Measurements from ENCODE around the gene COG6. TPM values are rescaled to one million over a fixed set of nuclear protein-coding genes. Genes with fewer than 3 reads are reported as not detected.

COG6 gene
- total and polyA plus RNA-seq, 2 donors: 13.4 to 88.8 TPM

- Histone ChIP-seq H3K4me3 (ENCODE audit: low read depth, low read length) (no peak overlapping the region), H3K27ac (ENCODE audit: low read depth) (no peak overlapping the region), H3K4me1 (ENCODE audit: insufficient read depth) (no peaks in the 10 kb centered on the region), H3K36me3 (ENCODE audit: insufficient read depth) (no peaks in the 10 kb centered on the region)
- DNase-seq (ENCODE audit: extremely low spot score): no peak
- WGBS: 85% methylated on average over 3 of the region's 3 CpGs
Measured at GRCh38 chr13:39767791-39768517, 112.5 kb downstream of the COG6 start.

- no peaks in the 10 kb centered on the region for H3K36me3 ChIP-seq (ENCODE audit: insufficient read depth)
- H3K4me1 ChIP-seq (ENCODE audit: insufficient read depth): no peaks in the 10 kb centered on the region
- H3K4me3 ChIP-seq (ENCODE audit: low read depth, low read length): no peak overlapping the region
- no peak for DNase-seq (ENCODE audit: extremely low spot score)
- no peak overlapping the region for H3K27ac ChIP-seq (ENCODE audit: low read depth)
Measured at GRCh38 chr13:39768962-39769361, 113.5 kb downstream of the COG6 start.

GRCh38 chr13:39770221-39771090 lies 115.0 kb downstream of the COG6 start:
- Histone ChIP-seq H3K4me3 (ENCODE audit: low read depth, low read length) (no peak overlapping the region), H3K4me1 (ENCODE audit: insufficient read depth) (no peaks in the 10 kb centered on the region), H3K36me3 (ENCODE audit: insufficient read depth) (no peaks in the 10 kb centered on the region), H3K27ac (ENCODE audit: low read depth) (no peak overlapping the region)
- WGBS: 83% methylated on average over 9 of the region's 9 CpGs
- no peak for DNase-seq (ENCODE audit: extremely low spot score)

- no peaks in the 10 kb centered on the region for H3K4me1 ChIP-seq (ENCODE audit: insufficient read depth)
- 84% methylated on average over 4 of the region's 4 CpGs for WGBS
- H3K4me3 ChIP-seq (ENCODE audit: low read depth, low read length): no peak overlapping the region
- H3K27ac ChIP-seq (ENCODE audit: low read depth): no peak overlapping the region
- DNase-seq (ENCODE audit: extremely low spot score): no peak
- H3K36me3 ChIP-seq (ENCODE audit: insufficient read depth): no peaks in the 10 kb centered on the region
Measured at GRCh38 chr13:39773833-39774232, 118.4 kb downstream of the COG6 start.

GRCh38 chr13:39776439-39776838 lies 121.0 kb downstream of the COG6 start:
- Histone ChIP-seq H3K36me3 (ENCODE audit: insufficient read depth) (no peaks in the 10 kb centered on the region), H3K27ac (ENCODE audit: low read depth) (no peak overlapping the region), H3K4me3 (ENCODE audit: low read depth, low read length) (no peak overlapping the region), H3K4me1 (ENCODE audit: insufficient read depth) (no peaks in the 10 kb centered on the region)
- no peak for DNase-seq (ENCODE audit: extremely low spot score)
- 54% methylated on average over 3 of the region's 3 CpGs for WGBS

GRCh38 chr13:39777021-39777420 lies 121.6 kb downstream of the COG6 start:
- no peak for DNase-seq (ENCODE audit: extremely low spot score)
- Histone ChIP-seq H3K36me3 (ENCODE audit: insufficient read depth) (no peaks in the 10 kb centered on the region), H3K4me3 (ENCODE audit: low read depth, low read length) (no peak overlapping the region), H3K27ac (ENCODE audit: low read depth) (no peak overlapping the region), H3K4me1 (ENCODE audit: insufficient read depth) (no peaks in the 10 kb centered on the region)
- WGBS: 95% methylated on average over 1 of the region's 1 CpG

- H3K27ac ChIP-seq (ENCODE audit: low read depth): no peak overlapping the region
- H3K4me3 ChIP-seq (ENCODE audit: low read depth, low read length): no peak overlapping the region
- 87% methylated on average over 2 of the region's 2 CpGs for whole genome bisulfite sequencing
- H3K4me1 ChIP-seq (ENCODE audit: insufficient read depth): no peaks in the 10 kb centered on the region
- no peaks in the 10 kb centered on the region for H3K36me3 ChIP-seq (ENCODE audit: insufficient read depth)
- DNase-seq (ENCODE audit: extremely low spot score): no peak
Measured at GRCh38 chr13:39777527-39778061, 122.1 kb downstream of the COG6 start.

- Histone ChIP-seq H3K36me3 (ENCODE audit: insufficient read depth) (no peaks in the 10 kb centered on the region), H3K4me1 (ENCODE audit: insufficient read depth) (no peaks in the 10 kb centered on the region), H3K4me3 (ENCODE audit: low read depth, low read length) (no peak overlapping the region), H3K27ac (ENCODE audit: low read depth) (no peak overlapping the region)
- 62% methylated on average over 8 of the region's 8 CpGs for WGBS
- no peak for DNase-seq (ENCODE audit: extremely low spot score)
Measured at GRCh38 chr13:39779337-39780265, 124.1 kb downstream of the COG6 start.

- DNase-seq (ENCODE audit: extremely low spot score): no peak
- no peaks in the 10 kb centered on the region for H3K36me3 ChIP-seq (ENCODE audit: insufficient read depth)
- 73% methylated on average over 6 of the region's 6 CpGs for WGBS
- no peaks in the 10 kb centered on the region for H3K4me1 ChIP-seq (ENCODE audit: insufficient read depth)
- H3K27ac ChIP-seq (ENCODE audit: low read depth): no peak overlapping the region
- no peak overlapping the region for H3K4me3 ChIP-seq (ENCODE audit: low read depth, low read length)
Measured at GRCh38 chr13:39780711-39781110, 125.2 kb downstream of the COG6 start.

GRCh38 chr13:39781381-39781780 lies 125.9 kb downstream of the COG6 start:
- Histone ChIP-seq H3K4me3 (ENCODE audit: low read depth, low read length) (no peak overlapping the region), H3K4me1 (ENCODE audit: insufficient read depth) (no peaks in the 10 kb centered on the region), H3K36me3 (ENCODE audit: insufficient read depth) (no peaks in the 10 kb centered on the region), H3K27ac (ENCODE audit: low read depth) (no peak overlapping the region)
- 87% methylated on average over 2 of the region's 2 CpGs for WGBS
- DNase-seq (ENCODE audit: extremely low spot score): no peak

- 77% methylated on average over 1 of the region's 1 CpG for WGBS
- H3K4me1 ChIP-seq (ENCODE audit: insufficient read depth): no peaks in the 10 kb centered on the region
- no peaks in the 10 kb centered on the region for H3K36me3 ChIP-seq (ENCODE audit: insufficient read depth)
- H3K27ac ChIP-seq (ENCODE audit: low read depth): no peak overlapping the region
- H3K4me3 ChIP-seq (ENCODE audit: low read depth, low read length): no peak overlapping the region
- DNase-seq (ENCODE audit: extremely low spot score): no peak
Measured at GRCh38 chr13:39783051-39783450, 127.6 kb downstream of the COG6 start.

- no peaks in the 10 kb centered on the region for H3K4me1 ChIP-seq (ENCODE audit: insufficient read depth)
- 93% methylated on average over 1 of the region's 1 CpG for WGBS
Measured at GRCh38 chr13:39784347-39784746, 128.9 kb downstream of the COG6 start.

GRCh38 chr13:39786091-39786490 lies 130.6 kb downstream of the COG6 start:
- Histone ChIP-seq H3K27ac (ENCODE audit: low read depth) (no peak overlapping the region), H3K4me1 (ENCODE audit: insufficient read depth) (no peaks in the 10 kb centered on the region), H3K36me3 (ENCODE audit: insufficient read depth) (no peaks in the 10 kb centered on the region), H3K4me3 (ENCODE audit: low read depth, low read length) (no peak overlapping the region)
- WGBS: 69% methylated on average over 4 of the region's 4 CpGs
- no peak for DNase-seq (ENCODE audit: extremely low spot score)

More at GRCh38 chr13:39784347-39784746, 128.9 kb downstream of the COG6 start:
- no peak for DNase-seq (ENCODE audit: extremely low spot score)
- no peak overlapping the region for H3K27ac ChIP-seq (ENCODE audit: low read depth)
- H3K4me3 ChIP-seq (ENCODE audit: low read depth, low read length): no peak overlapping the region
- no peaks in the 10 kb centered on the region for H3K36me3 ChIP-seq (ENCODE audit: insufficient read depth)

Data from urinary bladder (tissue), 4 donors.